Left lung (tissue), 10 donors: ENCODE data around the gene BRF1. TPM values are rescaled to one million over a fixed set of nuclear protein-coding genes. Genes with fewer than 3 reads are reported as not detected.

Experiments used
- ATAC-seq: fragments of 200-7000 bp; cut with Tn5 transposase; one replicate; pipeline ENCODE4 v1.9.1; 2020; ENCODE audit warnings: moderate library complexity
- DNase-seq, 4 donors: peaks; one replicate each; pipeline ENCODE4 v3.0.0-alpha.2; 2013 to 2020
- H3K27ac ChIP-seq, 2 donors: fragments of 200-600 bp; sonication (generic) in 1 of 2; one replicate each; pipeline versions ENCODE4 v1.5.0 to v1.8.0; 2020 to 2021
- H3K27me3 ChIP-seq, 2 donors: fragments of 200-600 bp; sonication (generic) in 1 of 2; one replicate each; pipeline versions ENCODE4 v1.5.0 to v1.8.0; 2020 to 2021
- H3K36me3 ChIP-seq, 2 donors: fragments of 200-600 bp; sonication (generic) in 1 of 2; one replicate each; pipeline versions ENCODE4 v1.5.0 to v1.8.0; 2020 to 2021
- H3K4me1 ChIP-seq, 2 donors: fragments of 200-600 bp; one replicate each; pipeline ENCODE4 v1.8.0; 2021
- H3K4me3 ChIP-seq, 2 donors: fragments of 200-600 bp; sonication (generic) in 1 of 2; one replicate each; pipeline versions ENCODE4 v1.5.0 to v1.8.0; 2020 to 2021; ENCODE audit warnings: mild to moderate bottlenecking in 1 of 2
- H3K9me3 ChIP-seq, 2 donors: fragments of 200-600 bp; sonication (generic) in 1 of 2; one replicate each; pipeline versions ENCODE4 v1.5.0 to v1.8.0; 2020 to 2021
- CTCF ChIP-seq, 2 donors: fragments of 200-600 bp; sonication (generic) in 1 of 2; IDR thresholded peaks; one replicate each; pipeline versions ENCODE4 v1.5.0 to v1.8.0; 2021; ENCODE audit warnings: antibody characterized with exemption in 2 of 2
- intact Hi-C, 2 donors: fragments of 100-400 bp; cut with DNase I; formaldehyde crosslinking; loops; one replicate each; pipeline versions ENCODE4 v1.11.2 to v1.14.2; 2022
- polyA plus RNA-seq, 6 donors: library from polyadenylated mRNA; unstranded; fragments of 120-200 nt; gene quantifications; one replicate each; pipeline ENCODE4 v1.2.1, GENCODE V29; 2013; ENCODE audit not compliant: insufficient read length in 6 of 6
- total RNA-seq, 2 donors: library from RNA; stranded (reverse); fragmentation: NEBNext Ultra II Directional; extraction: Animal tissue kit (Norgen Biotek cat#: 25700); gene quantifications; one replicate each; pipeline ENCODE4 v1.2.1, GENCODE V29; 2021
- donor health status: DM: no; HTN: yes; CAD: no.
- donor health status: DM: no; HTN: no; CAD: no.

The BRF1 gene
- total and polyA plus RNA-seq, 8 donors: 32.7 to 45.1 (median 34.9) TPM

- TF ChIP-seq CTCF (IDR thresholded peaks at IDR 0.05): no peak
- no peak for ATAC-seq
- Histone ChIP-seq H3K9me3 (no peaks in the 10 kb centered on the region), H3K4me3 (no peak overlapping the region), H3K27me3 (no peaks in the 10 kb centered on the region), H3K36me3 (peaks cover 0 to 54% of the 10 kb centered on the region in 2 donors), H3K4me1 (peaks cover 4 to 10% of the 10 kb centered on the region in 2 donors), H3K27ac (no peak overlapping the region)
- intact Hi-C loops: loop anchor here in 1 of 2 donors (10.0 kb wide), 1 partner anchor 55 kb away; no protein-coding TSS in a partner anchor
- DNase-seq: no peak
Measured at GRCh38 chr14:105209646-105210045, 91.2 kb downstream of the BRF1 start.

- no peak for TF ChIP-seq CTCF (IDR thresholded peaks at IDR 0.05)
- Histone ChIP-seq H3K27me3 (no peaks in the 10 kb centered on the region), H3K4me1 (peaks cover 4 to 15% of the 10 kb centered on the region in 2 donors), H3K27ac (no peak overlapping the region), H3K9me3 (no peaks in the 10 kb centered on the region), H3K36me3 (peaks cover 0 to 48% of the 10 kb centered on the region in 2 donors), H3K4me3 (no peak overlapping the region)
- intact Hi-C loops: no loop called here
- no peak for ATAC-seq
- DNase-seq: no peak
Measured at GRCh38 chr14:105209091-105209490, 91.7 kb downstream of the BRF1 start.

- no peak overlapping the region for H3K27ac ChIP-seq
- peaks cover 4 to 15% of the 10 kb centered on the region in 2 donors for H3K4me1 ChIP-seq
- intact Hi-C loops: no loop called here
- no peak for TF ChIP-seq CTCF (IDR thresholded peaks at IDR 0.05)
- DNase-seq (no peak), ATAC-seq (no peak)
- peaks cover 0 to 45% of the 10 kb centered on the region in 2 donors for H3K36me3 ChIP-seq
- no peak overlapping the region for H3K4me3 ChIP-seq
- no peaks in the 10 kb centered on the region for H3K27me3 ChIP-seq
- no peaks in the 10 kb centered on the region for H3K9me3 ChIP-seq
Measured at GRCh38 chr14:105208738-105209075, 92.1 kb downstream of the BRF1 start.

DNA sequence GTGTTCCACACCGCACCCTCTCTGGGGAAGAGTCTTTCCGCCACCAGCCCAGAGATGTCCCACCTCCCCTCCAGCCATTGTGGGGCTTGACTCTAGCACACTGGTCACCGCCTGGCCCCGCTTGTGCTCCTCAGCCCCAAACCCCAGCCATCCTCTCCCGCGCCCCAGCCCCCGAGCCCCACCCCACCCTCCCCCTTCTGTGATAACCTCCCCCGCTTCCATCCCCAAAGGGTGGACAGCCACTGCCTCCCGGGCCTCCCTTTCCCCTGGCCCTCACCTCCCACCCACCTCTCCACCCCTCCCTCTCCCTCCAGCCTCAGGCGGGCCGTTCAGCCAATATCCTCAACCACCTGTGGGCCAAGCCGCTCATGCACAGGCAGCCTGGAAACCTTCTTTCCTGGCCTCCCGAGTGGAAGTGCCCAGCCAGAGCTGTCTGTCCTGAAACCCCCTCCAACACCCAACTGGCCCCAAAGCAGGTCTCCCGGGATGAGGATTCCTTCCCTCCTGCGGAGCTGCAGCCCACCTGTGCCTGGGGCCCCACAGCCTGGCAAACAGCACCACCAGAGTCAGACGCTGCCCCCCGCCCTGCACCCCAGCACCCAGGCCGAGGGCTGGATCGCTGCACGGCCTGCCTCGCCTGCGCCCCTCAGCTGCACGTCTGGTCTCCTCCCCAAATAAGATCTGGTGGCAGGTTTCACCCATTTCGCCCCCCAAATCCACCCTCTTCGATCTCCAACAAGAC lies 92.6 kb downstream of the BRF1 start:
- Histone ChIP-seq H3K9me3 (no peaks in the 10 kb centered on the region), H3K4me3 (no peak overlapping the region), H3K27ac (no peak overlapping the region), H3K4me1 (peaks cover 5 to 15% of the 10 kb centered on the region in 2 donors), H3K27me3 (no peaks in the 10 kb centered on the region), H3K36me3 (peaks cover 0 to 42% of the 10 kb centered on the region in 2 donors)
- intact Hi-C loops: no loop called here
- no peak for DNase-seq
- TF ChIP-seq CTCF (IDR thresholded peaks at IDR 0.05): no peak
- ATAC-seq: no peak

- H3K36me3 ChIP-seq: peaks cover 0 to 35% of the 10 kb centered on the region in 2 donors
- H3K27me3 ChIP-seq: no peaks in the 10 kb centered on the region
- DNase-seq (no peak), ATAC-seq (no peak)
- no peak overlapping the region for H3K27ac ChIP-seq
- peaks cover 12 to 15% of the 10 kb centered on the region in 2 donors for H3K4me1 ChIP-seq
- no peak for TF ChIP-seq CTCF (IDR thresholded peaks at IDR 0.05)
- no peak overlapping the region for H3K4me3 ChIP-seq
- intact Hi-C loops: no loop called here
- H3K9me3 ChIP-seq: no peaks in the 10 kb centered on the region
Measured at GRCh38 chr14:105207460-105207901, 93.3 kb downstream of the BRF1 start.
